SK-N-SH (cell line): ENCODE results near the gene PPP1R1C. TPM values are rescaled to one million over a fixed set of nuclear protein-coding genes. Genes with fewer than 3 reads are reported as not detected.

Source experiments
- CTCF ChIA-PET: fragments of 300-600, 350-600 bp; formaldehyde crosslinking; extraction: SDS; loops from one replicate; lab custom pipeline; 2021; lab: Yijun Ruan, JAX
- POLR2A ChIA-PET: fragments of 350-600 bp; sonication (Branson Sonifier 250); formaldehyde crosslinking; extraction: SDS; loops from one replicate; lab custom pipeline; 2020; ENCODE audit warnings: antibody characterized with exemption, inconsistent platforms; lab: Yijun Ruan, JAX
- DNase-seq: peaks from one replicate; pipeline ENCODE4 v3.0.0; 2012
- H2AFZ ChIP-seq: fragments of 200-600 bp; sonication (generic); 2 replicates; pipeline ENCODE4 v1.8.1; 2016; ENCODE audit warnings: antibody characterized with exemption, mild to moderate bottlenecking, low read depth
- H3F3A ChIP-seq: fragments of 200-600 bp; sonication (generic); replicated peaks from 2 replicates; pipeline ENCODE3; 2016; ENCODE audit warnings: antibody characterized with exemption, mild to moderate bottlenecking; ENCODE audit not compliant: insufficient read depth
- H3K27ac ChIP-seq, 2 experiments: fragments of 200-500 bp in 1 of 2; fragments of 200-600 bp in 1 of 2; sonication (Bioruptor generic) in 1 of 2; sonication (generic), shearing (Covaris generic) in 1 of 2; 2 replicates each; pipeline versions ENCODE4 v1.5.1 to v1.6.1; 2014 to 2016; ENCODE audit warnings: low read depth in 2 of 2, inconsistent platforms in 1 of 2, low read length in 1 of 2, mild to moderate bottlenecking in 1 of 2, mixed read lengths in 1 of 2
- H3K27me3 ChIP-seq: fragments of 200-600 bp; sonication (generic), shearing (Covaris generic); 2 replicates; pipeline ENCODE4 v1.6.1; 2016; ENCODE audit warnings: mixed run types; ENCODE audit not compliant: insufficient read depth
- H3K36me3 ChIP-seq, 2 experiments: fragments of 200-500 bp in 1 of 2; fragments of 200-600 bp in 1 of 2; sonication (Bioruptor generic) in 1 of 2; sonication (generic) in 1 of 2; replicated peaks in 1 of 2; 2 replicates each; pipeline versions ENCODE3 to v1.5.1; 2014 to 2016; ENCODE audit warnings: low read length in 1 of 2, mild to moderate bottlenecking in 1 of 2; ENCODE audit not compliant: insufficient read depth in 2 of 2, control insufficient read depth in 1 of 2
- H3K4me1 ChIP-seq, 2 experiments: fragments of 200-500 bp in 1 of 2; fragments of 200-600 bp in 1 of 2; sonication (Bioruptor generic) in 1 of 2; sonication (generic), shearing (Covaris generic) in 1 of 2; 2 replicates each; pipeline versions ENCODE4 v1.5.1 to v1.6.1; 2014 to 2016; ENCODE audit warnings: low read depth in 1 of 2, low read length in 1 of 2, mixed run types in 1 of 2; ENCODE audit not compliant: insufficient read depth in 2 of 2, control insufficient read depth in 1 of 2
- H3K4me2 ChIP-seq: fragments of 200-600 bp; sonication (generic), shearing (Covaris generic); 2 replicates; pipeline ENCODE4 v1.6.1; 2017; ENCODE audit warnings: mixed run types
- H3K4me3 ChIP-seq, 2 experiments: fragments of 200-500 bp in 1 of 2; fragments of 200-600 bp in 1 of 2; sonication (Bioruptor generic) in 1 of 2; sonication (generic), shearing (Covaris generic) in 1 of 2; 2 replicates each; pipeline versions ENCODE4 v1.5.1 to v1.8.1; 2014 to 2016; ENCODE audit warnings: low read depth in 2 of 2, inconsistent platforms in 1 of 2, low read length in 1 of 2, mild to moderate bottlenecking in 1 of 2, mixed read lengths in 1 of 2, moderate library complexity in 1 of 2
- H3K79me2 ChIP-seq: fragments of 200-600 bp; sonication (generic); 2 replicates; pipeline ENCODE4 v1.8.1; 2017; ENCODE audit warnings: mild to moderate bottlenecking; ENCODE audit not compliant: insufficient read depth
- H3K9ac ChIP-seq: fragments of 200-600 bp; sonication (generic); 2 replicates; pipeline ENCODE4 v1.6.1; 2017; ENCODE audit warnings: mixed run types
- H3K9me2 ChIP-seq: fragments of 200-600 bp; sonication (generic); 2 replicates; pipeline ENCODE4 v1.6.1; 2017; ENCODE audit warnings: mixed run types
- H3K9me3 ChIP-seq: fragments of 200-600 bp; sonication (generic); 2 replicates; pipeline ENCODE4 v1.6.1; 2017; ENCODE audit warnings: mixed run types, mild to moderate bottlenecking, moderate library complexity
- H4K20me1 ChIP-seq: fragments of 200-600 bp; sonication (generic); 2 replicates; pipeline ENCODE4 v1.6.1; 2017; ENCODE audit warnings: mild to moderate bottlenecking, mixed run types; ENCODE audit not compliant: insufficient read depth
- CHD2 ChIP-seq: fragments of 150-350 bp; IDR thresholded peaks from 2 replicates; pipeline ENCODE4 v1.6.1; 2018; ENCODE audit warnings: low read length; ENCODE audit not compliant: partially characterized antibody
- EZH2phosphoT487 ChIP-seq: fragments of 200-600 bp; sonication (generic); IDR thresholded peaks from 2 replicates; pipeline ENCODE4 v1.6.1; 2017; ENCODE audit warnings: low read depth, mixed run types, mild to moderate bottlenecking, antibody characterized with exemption, moderate library complexity, borderline replicate concordance
- GATA2 ChIP-seq: sonication (generic); formaldehyde crosslinking; IDR thresholded peaks from 2 replicates; pipeline ENCODE4 v1.5.0; 2020; ENCODE audit warnings: mild to moderate bottlenecking, missing genetic modification reagents
- IRF3 ChIP-seq: fragments of 150-350 bp; IDR thresholded peaks from 2 replicates; pipeline ENCODE4 v1.6.1; 2016; ENCODE audit warnings: mild to moderate bottlenecking, low read depth, low read length
- MAX ChIP-seq: IDR thresholded peaks from 2 replicates; pipeline ENCODE4 v1.4.0; 2012; ENCODE audit warnings: low read depth
- MEF2A ChIP-seq: IDR thresholded peaks from 2 replicates; pipeline ENCODE4 v1.4.0; 2012; ENCODE audit warnings: low read depth, borderline replicate concordance
- NRF1 ChIP-seq: IDR thresholded peaks from 2 replicates; pipeline ENCODE4 v1.6.1; 2012; ENCODE audit warnings: low read depth, mild to moderate bottlenecking, low read length
- POLR2AphosphoS5 ChIP-seq: IDR thresholded peaks from 2 replicates; pipeline ENCODE4 v1.6.1; 2012; ENCODE audit warnings: low read depth, low read length
- RAD21 ChIP-seq: IDR thresholded peaks from 2 replicates; pipeline ENCODE4 v1.6.1; 2012; ENCODE audit warnings: mild to moderate bottlenecking, low read length
- RCOR1 ChIP-seq: fragments of 150-350 bp; IDR thresholded peaks from 2 replicates; pipeline ENCODE4 v1.6.1; 2017; ENCODE audit warnings: antibody characterized with exemption, low read length
- SIN3A ChIP-seq: IDR thresholded peaks from 2 replicates; pipeline ENCODE4 v1.6.1; 2012; ENCODE audit warnings: low read depth, mild to moderate bottlenecking, low read length, moderate library complexity, borderline replicate concordance
- SMC3 ChIP-seq: IDR thresholded peaks from 2 replicates; pipeline ENCODE4 v1.6.1; 2012; ENCODE audit warnings: low read depth, low read length, improper control_type of control experiment
- TAF1 ChIP-seq: IDR thresholded peaks from 2 replicates; pipeline ENCODE4 v1.6.1; 2012; ENCODE audit warnings: low read depth, mild to moderate bottlenecking, low read length, moderate library complexity, borderline replicate concordance
- USF2 ChIP-seq: fragments of 150-350 bp; IDR thresholded peaks from 2 replicates; pipeline ENCODE4 v1.6.1; 2017; ENCODE audit warnings: antibody characterized with exemption, low read length, low read depth, borderline replicate concordance
- YY1 ChIP-seq: IDR thresholded peaks from 2 replicates; pipeline ENCODE4 v1.4.0; 2012; ENCODE audit warnings: low read depth, mild to moderate bottlenecking
- WGBS: methylation state at CpG from one replicate; pipeline ENCODE4 v1.1.6; 2017; ENCODE audit warnings: low lambda C conversion rate; 5-methylcytosine and 5-hydroxymethylcytosine counted together
- polyA plus RNA-seq, 3 experiments: library from polyadenylated mRNA; depleted of rRNA; stranded (reverse); fragments of >200 nt; gene quantifications; 2 replicates each; pipeline ENCODE4 v1.2.3, GENCODE V29; 2012
- TF ChIP-seq, protein P1 (sequence below): IDR thresholded peaks from 2 replicates; pipeline ENCODE4 v1.6.1; 2012; ENCODE audit warnings: mild to moderate bottlenecking, low read depth, low read length, moderate library complexity

The PPP1R1C gene
- polyA plus RNA-seq, 1 of the 3 experiments (the other 2 are of a cell fraction): 0.41 TPM

DNA sequence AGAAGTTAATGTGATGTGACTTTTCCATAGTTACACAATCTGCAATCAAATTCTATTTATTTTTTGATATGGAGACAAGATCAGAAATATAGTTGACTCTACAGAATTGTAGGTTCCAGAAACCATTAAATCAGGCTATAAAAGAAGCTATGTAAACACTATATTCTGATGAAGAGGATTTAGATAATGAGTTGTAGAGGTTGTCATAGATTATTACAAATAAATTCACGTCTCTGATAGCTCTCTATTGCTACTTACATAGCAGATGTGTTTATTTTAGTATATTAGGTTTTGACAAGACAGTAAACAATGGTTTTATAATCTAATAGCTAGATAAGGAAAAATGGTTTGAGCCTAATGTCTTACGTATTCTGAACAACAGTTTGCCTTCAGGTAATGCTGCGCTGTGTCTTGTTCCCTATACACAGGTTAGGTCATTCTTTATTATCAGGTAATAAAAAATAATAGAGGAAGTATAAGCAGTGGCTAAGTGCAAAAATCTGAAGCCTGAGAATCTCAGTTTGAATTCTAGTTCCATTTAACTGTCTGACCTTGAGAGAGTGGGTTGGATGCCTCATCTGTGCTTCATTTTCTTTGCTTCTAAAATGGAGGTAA lies 93.4 kb downstream of the PPP1R1C start:
- no peaks in the 10 kb centered on the region for H3K27me3 ChIP-seq
- H3K79me2 ChIP-seq: no peaks in the 10 kb centered on the region
- peaks cover 12% of the 10 kb centered on the region for H3F3A ChIP-seq
- TF ChIP-seq GATA2 (CRISPR knock-in tag): no peak
- TF ChIP-seq IRF3: no peak
- no peak for TF ChIP-seq SIN3A
- no peak for TF ChIP-seq EZH2phosphoT487
- TF ChIP-seq MAX: no peak
- no peak for TF ChIP-seq RCOR1
- TF ChIP-seq TAF1: no peak
- no peak for TF ChIP-seq USF2
- no peak for TF ChIP-seq MEF2A
- TF ChIP-seq, protein P1, sequence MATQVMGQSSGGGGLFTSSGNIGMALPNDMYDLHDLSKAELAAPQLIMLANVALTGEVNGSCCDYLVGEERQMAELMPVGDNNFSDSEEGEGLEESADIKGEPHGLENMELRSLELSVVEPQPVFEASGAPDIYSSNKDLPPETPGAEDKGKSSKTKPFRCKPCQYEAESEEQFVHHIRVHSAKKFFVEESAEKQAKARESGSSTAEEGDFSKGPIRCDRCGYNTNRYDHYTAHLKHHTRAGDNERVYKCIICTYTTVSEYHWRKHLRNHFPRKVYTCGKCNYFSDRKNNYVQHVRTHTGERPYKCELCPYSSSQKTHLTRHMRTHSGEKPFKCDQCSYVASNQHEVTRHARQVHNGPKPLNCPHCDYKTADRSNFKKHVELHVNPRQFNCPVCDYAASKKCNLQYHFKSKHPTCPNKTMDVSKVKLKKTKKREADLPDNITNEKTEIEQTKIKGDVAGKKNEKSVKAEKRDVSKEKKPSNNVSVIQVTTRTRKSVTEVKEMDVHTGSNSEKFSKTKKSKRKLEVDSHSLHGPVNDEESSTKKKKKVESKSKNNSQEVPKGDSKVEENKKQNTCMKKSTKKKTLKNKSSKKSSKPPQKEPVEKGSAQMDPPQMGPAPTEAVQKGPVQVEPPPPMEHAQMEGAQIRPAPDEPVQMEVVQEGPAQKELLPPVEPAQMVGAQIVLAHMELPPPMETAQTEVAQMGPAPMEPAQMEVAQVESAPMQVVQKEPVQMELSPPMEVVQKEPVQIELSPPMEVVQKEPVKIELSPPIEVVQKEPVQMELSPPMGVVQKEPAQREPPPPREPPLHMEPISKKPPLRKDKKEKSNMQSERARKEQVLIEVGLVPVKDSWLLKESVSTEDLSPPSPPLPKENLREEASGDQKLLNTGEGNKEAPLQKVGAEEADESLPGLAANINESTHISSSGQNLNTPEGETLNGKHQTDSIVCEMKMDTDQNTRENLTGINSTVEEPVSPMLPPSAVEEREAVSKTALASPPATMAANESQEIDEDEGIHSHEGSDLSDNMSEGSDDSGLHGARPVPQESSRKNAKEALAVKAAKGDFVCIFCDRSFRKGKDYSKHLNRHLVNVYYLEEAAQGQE: no peak
- no peak for TF ChIP-seq NRF1
- no peak for TF ChIP-seq SMC3
- no peak for TF ChIP-seq CHD2
- TF ChIP-seq RAD21: no peak
- TF ChIP-seq POLR2AphosphoS5: no peak
- no peak for TF ChIP-seq YY1
- H3K4me3 ChIP-seq: no peak overlapping the region
- H3K4me2 ChIP-seq: no peak overlapping the region
- 85% methylated on average over 3 of the region's 3 CpGs for WGBS
- ChIA-PET CTCF (interaction anchor here (0.9 to 3.0 kb wide), 6 partner anchors 14 to 506 kb away, joined by 3 to 38 read pairs (median 12); no protein-coding TSS in a partner anchor), POLR2A (no interaction called here)
- H3K4me1 ChIP-seq: peaks cover 0 to 9% of the 10 kb centered on the region in 2 experiments; a peak in 2 of 4 replicates
- H3K9ac ChIP-seq: no peak overlapping the region
- no peaks in the 10 kb centered on the region for H3K9me2 ChIP-seq
- no peaks in the 10 kb centered on the region for H4K20me1 ChIP-seq
- no peaks in the 10 kb centered on the region for H3K36me3 ChIP-seq
- H3K27ac ChIP-seq: no peak overlapping the region
- no peaks in the 10 kb centered on the region for H3K9me3 ChIP-seq
- no peak for DNase-seq
- no peak overlapping the region for H2AFZ ChIP-seq
